WTC11 (cell line): Measurements from ENCODE around the gene SNRPD1. TPM values are rescaled to one million over a fixed set of nuclear protein-coding genes. Genes with fewer than 3 reads are reported as not detected.
"Not testable (repeated sequence)": the region's sequence is repeated elsewhere in the genome, so short reads cannot be mapped to it uniquely, and the experiment has no call there.

Experiments used
- ATAC-seq: fragments of 200-7000 bp; cut with Tn5 transposase; 2 replicates; pipeline ENCODE4 v1.10.0; 2021; ENCODE audit warnings: mild to moderate bottlenecking, moderate library complexity
- CTCF ChIA-PET: fragments of 300-600 bp; sonication (Branson Sonifier 250); formaldehyde crosslinking; loops from one replicate; lab custom pipeline; 2021; ENCODE audit warnings: antibody characterized with exemption; lab: Charles Lee
- POLR2A ChIA-PET: fragments of 350-600 bp; sonication (Branson Sonifier 250); formaldehyde crosslinking; loops from one replicate; lab custom pipeline; 2021; ENCODE audit warnings: antibody characterized with exemption; lab: Charles Lee
- DNase-seq: peaks from one replicate; pipeline ENCODE4 v3.0.0; 2021; ENCODE audit warnings: low spot score
- H3K27ac Mint-ChIP-seq: 2 replicates; pipeline ENCODE4 v1.8.0; 2021; ENCODE audit warnings: mixed read lengths
- H3K27me3 Mint-ChIP-seq: 2 replicates; pipeline ENCODE4 v1.8.0; 2021; ENCODE audit warnings: low read depth, mild to moderate bottlenecking, moderate library complexity, mixed read lengths
- H3K36me3 Mint-ChIP-seq: 2 replicates; pipeline ENCODE4 v1.8.0; 2021; ENCODE audit warnings: mixed read lengths
- H3K4me1 Mint-ChIP-seq: 2 replicates; pipeline ENCODE4 v1.8.0; 2022; ENCODE audit warnings: mixed read lengths
- H3K4me3 Mint-ChIP-seq: 2 replicates; pipeline ENCODE4 v1.8.0; 2021; ENCODE audit warnings: mild to moderate bottlenecking, moderate library complexity, mixed read lengths
- H3K9me3 Mint-ChIP-seq: 2 replicates; pipeline ENCODE4 v1.8.0; 2021; ENCODE audit warnings: mixed read lengths
- CBFB ChIP-seq: sonication (generic); formaldehyde crosslinking; IDR thresholded peaks from 2 replicates; pipeline ENCODE4 v1.8.1; 2022; ENCODE audit warnings: mild to moderate bottlenecking, low read depth, missing genetic modification reagents
- ESRRA ChIP-seq: sonication (generic); formaldehyde crosslinking; IDR thresholded peaks from 2 replicates; pipeline ENCODE4 v1.8.1; 2022; ENCODE audit warnings: mild to moderate bottlenecking, missing genetic modification reagents, borderline replicate concordance
- FOXJ3 ChIP-seq: sonication (generic); formaldehyde crosslinking; IDR thresholded peaks from 2 replicates; pipeline ENCODE4 v1.9.0; 2021; ENCODE audit warnings: missing genetic modification reagents, mild to moderate bottlenecking, borderline replicate concordance
- FOXP1 ChIP-seq: sonication (generic); formaldehyde crosslinking; IDR thresholded peaks from 2 replicates; pipeline ENCODE4 v1.8.0; 2022; ENCODE audit warnings: missing genetic modification reagents, mild to moderate bottlenecking, moderate library complexity, borderline replicate concordance
- GABPB1 ChIP-seq: sonication (generic); formaldehyde crosslinking; IDR thresholded peaks from 2 replicates; pipeline ENCODE4 v1.8.1; 2023; ENCODE audit warnings: mild to moderate bottlenecking, missing genetic modification reagents
- GRHL2 ChIP-seq: fragments of 250-450 bp; sonication (Bioruptor Pico); IDR thresholded peaks from 2 replicates; pipeline ENCODE4 v1.8.0; 2022; ENCODE audit warnings: mild to moderate bottlenecking, moderate library complexity; ENCODE audit not compliant: insufficient replicate concordance, severe bottlenecking
- GTF2I ChIP-seq: fragments of 250-450 bp; sonication (Bioruptor Pico); conservative IDR thresholded peaks from 2 replicates; pipeline ENCODE4 v1.4.0; 2021; ENCODE audit warnings: mild to moderate bottlenecking
- NFATC4 ChIP-seq: fragments of 250-450 bp; sonication (Bioruptor Pico); IDR thresholded peaks from 2 replicates; pipeline ENCODE4 v1.9.0; 2021; ENCODE audit warnings: mild to moderate bottlenecking
- NFYB ChIP-seq: sonication (generic); formaldehyde crosslinking; conservative IDR thresholded peaks from 2 replicates; pipeline ENCODE4 v1.8.0; 2022; ENCODE audit warnings: low read depth, missing genetic modification reagents
- NR2C2 ChIP-seq: sonication (generic); formaldehyde crosslinking; IDR thresholded peaks from 2 replicates; pipeline ENCODE4 v1.8.0; 2022; ENCODE audit warnings: mild to moderate bottlenecking, missing genetic modification reagents
- NR3C1 ChIP-seq: sonication (generic); formaldehyde crosslinking; conservative IDR thresholded peaks from 2 replicates; pipeline ENCODE4 v1.8.1; 2023; ENCODE audit warnings: low read depth, mild to moderate bottlenecking, missing genetic modification reagents
- OVOL2 ChIP-seq: fragments of 250-450 bp; sonication (Bioruptor Pico); IDR thresholded peaks from 2 replicates; pipeline ENCODE4 v1.9.0; 2021; ENCODE audit warnings: mild to moderate bottlenecking, borderline replicate concordance
- SMAD3 ChIP-seq: sonication (generic); formaldehyde crosslinking; IDR thresholded peaks from 2 replicates; pipeline ENCODE4 v1.8.0; 2022; ENCODE audit warnings: missing genetic modification reagents, mild to moderate bottlenecking, borderline replicate concordance
- SOX15 ChIP-seq: fragments of 250-450 bp; sonication (Bioruptor Pico); IDR thresholded peaks from 2 replicates; pipeline ENCODE4 v1.9.0; 2021; ENCODE audit warnings: mild to moderate bottlenecking
- TCF7 ChIP-seq: sonication (generic); formaldehyde crosslinking; IDR thresholded peaks from 2 replicates; pipeline ENCODE4 v1.8.0; 2022; ENCODE audit warnings: mild to moderate bottlenecking, low read depth, missing genetic modification reagents, moderate library complexity
- TEAD1 ChIP-seq: sonication (generic); formaldehyde crosslinking; IDR thresholded peaks from 2 replicates; pipeline ENCODE4 v1.8.0; 2022; ENCODE audit warnings: mild to moderate bottlenecking, missing genetic modification reagents
- ZBTB21 ChIP-seq: sonication (generic); formaldehyde crosslinking; IDR thresholded peaks from 2 replicates; pipeline ENCODE4 v1.8.1; 2023; ENCODE audit warnings: mild to moderate bottlenecking, missing genetic modification reagents, borderline replicate concordance
- ZNF263 ChIP-seq: sonication (generic); formaldehyde crosslinking; IDR thresholded peaks from 2 replicates; pipeline ENCODE4 v1.8.1; 2022; ENCODE audit warnings: low read depth, mild to moderate bottlenecking, moderate library complexity, missing genetic modification reagents
- ZNF396 ChIP-seq: fragments of 250-450 bp; sonication (Bioruptor Pico); IDR thresholded peaks from 2 replicates; pipeline ENCODE4 v1.8.0; 2021; ENCODE audit warnings: mild to moderate bottlenecking, moderate library complexity, borderline replicate concordance
- ZNF671 ChIP-seq: fragments of 250-450 bp; sonication (Bioruptor Pico); IDR thresholded peaks from 2 replicates; pipeline ENCODE4 v1.8.0; 2021; ENCODE audit warnings: mild to moderate bottlenecking
- total RNA-seq: library from RNA; stranded (reverse); gene quantifications from 3 replicates; pipeline ENCODE4 v1.2.3, GENCODE V29; 2021
- TF ChIP-seq, protein P1 (sequence below): fragments of 250-450 bp; sonication (Bioruptor Pico); IDR thresholded peaks from 2 replicates; pipeline ENCODE4 v1.8.0; 2021; ENCODE audit warnings: mild to moderate bottlenecking
- TF ChIP-seq, protein P2 (sequence below): sonication (generic); formaldehyde crosslinking; IDR thresholded peaks from 2 replicates; pipeline ENCODE4 v1.8.1; 2022; ENCODE audit warnings: low read depth, mild to moderate bottlenecking, moderate library complexity, missing genetic modification reagents, borderline replicate concordance
- TF ChIP-seq, protein P3 (sequence below): sonication (generic); formaldehyde crosslinking; IDR thresholded peaks from 2 replicates; pipeline ENCODE4 v1.8.1; 2022; ENCODE audit warnings: mild to moderate bottlenecking, moderate library complexity, missing genetic modification reagents
- TF ChIP-seq, protein P4 (sequence below): sonication (generic); formaldehyde crosslinking; IDR thresholded peaks from 2 replicates; pipeline ENCODE4 v1.8.1; 2023; ENCODE audit warnings: mild to moderate bottlenecking, missing genetic modification reagents
- TF ChIP-seq, protein P5 (sequence below): sonication (generic); formaldehyde crosslinking; IDR thresholded peaks from 2 replicates; pipeline ENCODE4 v1.8.1; 2023; ENCODE audit warnings: mild to moderate bottlenecking, missing genetic modification reagents

The SNRPD1 gene
- total RNA-seq, 1 experiment from 2014 or later, result 137 TPM

DNA sequence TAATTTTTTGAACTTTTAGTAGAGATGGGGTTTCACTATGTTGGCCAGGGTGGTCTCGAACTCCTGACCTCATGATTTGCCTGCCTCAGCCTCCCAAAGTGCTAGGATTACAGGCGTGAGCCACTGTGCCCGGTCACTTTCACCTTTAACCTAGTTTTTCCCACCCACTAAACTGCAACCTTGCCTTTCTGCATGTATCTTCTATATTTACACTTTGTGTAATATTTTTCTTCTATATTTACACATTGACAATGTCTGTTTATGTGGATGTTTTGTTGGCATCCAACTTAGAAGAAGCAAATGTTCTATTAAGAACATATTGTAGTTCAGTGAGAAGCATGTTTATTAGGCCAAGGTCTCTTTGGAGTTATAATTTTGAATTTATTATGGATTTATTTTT lies 26.7 kb downstream of the SNRPD1 start (continued):
- no peak for TF ChIP-seq SOX15
- TF ChIP-seq, protein P1, sequence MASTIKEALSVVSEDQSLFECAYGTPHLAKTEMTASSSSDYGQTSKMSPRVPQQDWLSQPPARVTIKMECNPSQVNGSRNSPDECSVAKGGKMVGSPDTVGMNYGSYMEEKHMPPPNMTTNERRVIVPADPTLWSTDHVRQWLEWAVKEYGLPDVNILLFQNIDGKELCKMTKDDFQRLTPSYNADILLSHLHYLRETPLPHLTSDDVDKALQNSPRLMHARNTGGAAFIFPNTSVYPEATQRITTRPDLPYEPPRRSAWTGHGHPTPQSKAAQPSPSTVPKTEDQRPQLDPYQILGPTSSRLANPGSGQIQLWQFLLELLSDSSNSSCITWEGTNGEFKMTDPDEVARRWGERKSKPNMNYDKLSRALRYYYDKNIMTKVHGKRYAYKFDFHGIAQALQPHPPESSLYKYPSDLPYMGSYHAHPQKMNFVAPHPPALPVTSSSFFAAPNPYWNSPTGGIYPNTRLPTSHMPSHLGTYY (CRISPR knock-in tag), result no peak
- TF ChIP-seq TEAD1 (CRISPR knock-in tag), result no peak
- no peak for TF ChIP-seq TCF7 (CRISPR knock-in tag)
- TF ChIP-seq, all 79 proteins: peak for 0

DNA sequence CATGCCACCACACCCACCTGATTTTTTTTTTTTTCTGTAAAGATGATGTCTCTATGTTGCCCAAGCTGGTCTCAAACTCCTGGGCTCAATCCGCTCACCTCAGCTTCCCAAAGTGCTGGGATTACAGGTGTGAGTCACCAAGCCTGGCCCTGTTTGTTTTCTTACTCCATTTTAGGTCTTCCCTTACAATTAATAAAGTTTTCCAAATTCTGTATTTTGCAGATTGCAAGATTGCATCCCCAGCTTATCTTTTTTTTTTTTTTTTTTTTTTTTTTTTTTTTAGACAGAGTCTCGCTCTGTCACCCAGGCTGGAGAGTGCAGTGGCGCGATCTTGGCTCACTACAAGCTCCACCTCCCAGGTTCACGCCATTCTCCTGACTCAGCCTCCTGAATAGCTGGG lies 28.3 kb downstream of the SNRPD1 start:
- H3K4me3 Mint-ChIP-seq, POLR2A ChIA-PET, H3K36me3 Mint-ChIP-seq, ATAC-seq, H3K9me3 Mint-ChIP-seq, H3K27me3 Mint-ChIP-seq, H3K4me1 Mint-ChIP-seq, DNase-seq, H3K27ac Mint-ChIP-seq: not testable (repeated sequence)
- CTCF ChIA-PET, result interaction anchor here (0.6 kb wide), 1 partner anchor 10 kb away, joined by 3 read pairs; no protein-coding TSS in a partner anchor

DNA sequence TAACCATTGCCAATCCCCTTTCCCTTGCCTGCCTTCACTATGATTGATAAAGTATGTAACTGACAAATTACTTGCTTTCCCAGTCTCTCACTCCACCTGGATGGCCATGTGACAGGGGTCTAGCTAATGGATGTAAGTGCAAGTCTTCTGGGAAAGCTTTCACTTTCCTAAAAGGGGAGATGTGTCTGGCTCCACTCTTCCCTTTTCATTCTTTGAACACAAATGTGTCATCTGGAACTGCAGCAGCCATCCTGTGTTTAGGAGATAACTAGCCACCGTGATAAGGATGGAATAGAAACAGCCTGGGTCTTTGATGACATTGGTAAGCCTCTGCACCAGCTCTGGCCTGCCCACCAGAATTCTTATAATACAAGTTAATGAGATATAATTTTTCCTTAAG lies 38.2 kb downstream of the SNRPD1 start:
- no peaks in the 10 kb centered on the region for H3K4me1 Mint-ChIP-seq
- peaks cover 5% of the 10 kb centered on the region for H3K9me3 Mint-ChIP-seq
- H3K27ac Mint-ChIP-seq, result no peak overlapping the region
- no peak overlapping the region for H3K4me3 Mint-ChIP-seq
- H3K36me3 Mint-ChIP-seq, result peaks cover 5% of the 10 kb centered on the region
- DNase-seq (no peak), ATAC-seq (no peak)
- H3K27me3 Mint-ChIP-seq, result no peaks in the 10 kb centered on the region
- CTCF ChIA-PET, result interaction anchor here (0.6 to 1.4 kb wide), 3 partner anchors 10 to 141 kb away, joined by 3 to 4 read pairs (median 3); partner anchors contain the start of gene ESCO1
- TF ChIP-seq NR3C1 (CRISPR knock-in tag), result no peak
- TF ChIP-seq NFYB (CRISPR knock-in tag), result no peak
- TF ChIP-seq, protein P2, sequence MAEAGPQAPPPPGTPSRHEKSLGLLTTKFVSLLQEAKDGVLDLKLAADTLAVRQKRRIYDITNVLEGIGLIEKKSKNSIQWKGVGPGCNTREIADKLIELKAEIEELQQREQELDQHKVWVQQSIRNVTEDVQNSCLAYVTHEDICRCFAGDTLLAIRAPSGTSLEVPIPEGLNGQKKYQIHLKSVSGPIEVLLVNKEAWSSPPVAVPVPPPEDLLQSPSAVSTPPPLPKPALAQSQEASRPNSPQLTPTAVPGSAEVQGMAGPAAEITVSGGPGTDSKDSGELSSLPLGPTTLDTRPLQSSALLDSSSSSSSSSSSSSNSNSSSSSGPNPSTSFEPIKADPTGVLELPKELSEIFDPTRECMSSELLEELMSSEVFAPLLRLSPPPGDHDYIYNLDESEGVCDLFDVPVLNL (CRISPR knock-in tag), result no peak
- TF ChIP-seq NR2C2 (CRISPR knock-in tag), result no peak
- TF ChIP-seq GABPB1 (CRISPR knock-in tag), result no peak
- TF ChIP-seq SMAD3 (CRISPR knock-in tag), result no peak
- TF ChIP-seq, protein P3, sequence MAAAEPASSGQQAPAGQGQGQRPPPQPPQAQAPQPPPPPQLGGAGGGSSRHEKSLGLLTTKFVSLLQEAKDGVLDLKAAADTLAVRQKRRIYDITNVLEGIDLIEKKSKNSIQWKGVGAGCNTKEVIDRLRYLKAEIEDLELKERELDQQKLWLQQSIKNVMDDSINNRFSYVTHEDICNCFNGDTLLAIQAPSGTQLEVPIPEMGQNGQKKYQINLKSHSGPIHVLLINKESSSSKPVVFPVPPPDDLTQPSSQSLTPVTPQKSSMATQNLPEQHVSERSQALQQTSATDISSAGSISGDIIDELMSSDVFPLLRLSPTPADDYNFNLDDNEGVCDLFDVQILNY (CRISPR knock-in tag), result no peak
- TF ChIP-seq ZNF396 (CRISPR knock-in tag), result no peak
- TF ChIP-seq NFATC4, result no peak
- TF ChIP-seq ZNF671 (CRISPR knock-in tag), result no peak
- TF ChIP-seq ZBTB21 (CRISPR knock-in tag), result no peak
- TF ChIP-seq GRHL2 (CRISPR knock-in tag), result no peak
- no peak for TF ChIP-seq ZNF263 (CRISPR knock-in tag)
- no peak for TF ChIP-seq CBFB (CRISPR knock-in tag)
- POLR2A ChIA-PET, result no interaction called here

DNA sequence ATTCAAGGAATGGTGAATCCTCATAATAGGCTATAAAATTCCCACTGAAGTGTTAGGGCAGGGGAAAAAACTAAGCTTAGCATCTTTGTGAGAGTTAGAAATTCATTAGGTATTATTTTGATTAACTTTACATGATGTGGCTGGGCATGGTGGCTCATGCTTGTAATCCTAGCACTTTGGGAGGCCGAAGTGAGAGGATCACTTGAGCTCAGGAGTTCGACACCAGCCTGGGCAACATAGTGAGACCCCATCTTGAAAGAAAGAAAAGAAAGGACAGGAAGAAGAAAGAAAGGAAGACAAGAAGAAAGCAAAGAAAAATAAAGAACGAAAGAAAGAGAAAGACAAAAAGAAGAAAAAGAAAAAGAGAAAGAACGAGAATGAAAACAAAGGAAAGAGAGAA lies 40.0 kb downstream of the SNRPD1 start:
- DNase-seq (no peak), ATAC-seq (no peak)
- peaks cover 7% of the 10 kb centered on the region for H3K36me3 Mint-ChIP-seq
- no peaks in the 10 kb centered on the region for H3K4me1 Mint-ChIP-seq
- no peak overlapping the region for H3K27ac Mint-ChIP-seq
- ChIA-PET POLR2A (no interaction called here), CTCF (interaction anchor here (0.5 to 1.2 kb wide), 2 partner anchors 51 to 1592 kb away, joined by 3 read pairs; partner anchors contain the start of gene ESCO1)
- no peak for TF ChIP-seq FOXJ3 (CRISPR knock-in tag)
- TF ChIP-seq NR2C2 (CRISPR knock-in tag), result no peak
- TF ChIP-seq, protein P4, sequence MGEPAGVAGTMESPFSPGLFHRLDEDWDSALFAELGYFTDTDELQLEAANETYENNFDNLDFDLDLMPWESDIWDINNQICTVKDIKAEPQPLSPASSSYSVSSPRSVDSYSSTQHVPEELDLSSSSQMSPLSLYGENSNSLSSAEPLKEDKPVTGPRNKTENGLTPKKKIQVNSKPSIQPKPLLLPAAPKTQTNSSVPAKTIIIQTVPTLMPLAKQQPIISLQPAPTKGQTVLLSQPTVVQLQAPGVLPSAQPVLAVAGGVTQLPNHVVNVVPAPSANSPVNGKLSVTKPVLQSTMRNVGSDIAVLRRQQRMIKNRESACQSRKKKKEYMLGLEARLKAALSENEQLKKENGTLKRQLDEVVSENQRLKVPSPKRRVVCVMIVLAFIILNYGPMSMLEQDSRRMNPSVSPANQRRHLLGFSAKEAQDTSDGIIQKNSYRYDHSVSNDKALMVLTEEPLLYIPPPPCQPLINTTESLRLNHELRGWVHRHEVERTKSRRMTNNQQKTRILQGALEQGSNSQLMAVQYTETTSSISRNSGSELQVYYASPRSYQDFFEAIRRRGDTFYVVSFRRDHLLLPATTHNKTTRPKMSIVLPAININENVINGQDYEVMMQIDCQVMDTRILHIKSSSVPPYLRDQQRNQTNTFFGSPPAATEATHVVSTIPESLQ (CRISPR knock-in tag), result no peak
- TF ChIP-seq, protein P5, sequence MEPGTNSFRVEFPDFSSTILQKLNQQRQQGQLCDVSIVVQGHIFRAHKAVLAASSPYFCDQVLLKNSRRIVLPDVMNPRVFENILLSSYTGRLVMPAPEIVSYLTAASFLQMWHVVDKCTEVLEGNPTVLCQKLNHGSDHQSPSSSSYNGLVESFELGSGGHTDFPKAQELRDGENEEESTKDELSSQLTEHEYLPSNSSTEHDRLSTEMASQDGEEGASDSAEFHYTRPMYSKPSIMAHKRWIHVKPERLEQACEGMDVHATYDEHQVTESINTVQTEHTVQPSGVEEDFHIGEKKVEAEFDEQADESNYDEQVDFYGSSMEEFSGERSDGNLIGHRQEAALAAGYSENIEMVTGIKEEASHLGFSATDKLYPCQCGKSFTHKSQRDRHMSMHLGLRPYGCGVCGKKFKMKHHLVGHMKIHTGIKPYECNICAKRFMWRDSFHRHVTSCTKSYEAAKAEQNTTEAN (CRISPR knock-in tag), result no peak
- TF ChIP-seq GTF2I (CRISPR knock-in tag), result no peak
- no peak for TF ChIP-seq OVOL2 (CRISPR knock-in tag)
- no peak for TF ChIP-seq GABPB1 (CRISPR knock-in tag)
- TF ChIP-seq ESRRA (CRISPR knock-in tag), result no peak
- no peak for TF ChIP-seq CBFB (CRISPR knock-in tag)
- no peak for TF ChIP-seq FOXP1 (CRISPR knock-in tag)
- no peaks in the 10 kb centered on the region for H3K27me3 Mint-ChIP-seq
- H3K9me3 Mint-ChIP-seq, result peaks cover 5% of the 10 kb centered on the region
- H3K4me3 Mint-ChIP-seq, result no peak overlapping the region
